K562 (cell line): Measurements from ENCODE around the gene TEX264. TPM values are rescaled to one million over a fixed set of nuclear protein-coding genes. Genes with fewer than 3 reads are reported as not detected.

Experiments
- ATAC-seq: fragments of 200-7000 bp; cut with Tn5 transposase; 3 replicates; pipeline ENCODE4 v1.9.1; 2020; ENCODE audit warnings: moderate library complexity
- BruUV-seq: library from RNA; stranded (reverse); fragments of 400-500 nt; replicated peaks from 2 replicates; lab custom pipeline; 2021; lab: Mats Ljungman, UMichigan
- CTCF ChIA-PET: fragments of 300-600 bp; formaldehyde crosslinking; extraction: SDS; loops from one replicate; lab custom pipeline; 2021; ENCODE audit warnings: low intra/inter-chr PET ratio; lab: Yijun Ruan, JAX
- POLR2A ChIA-PET: fragments of 300-600, 350-650 bp; sonication (Branson Sonifier 250); formaldehyde crosslinking; extraction: SDS; loops from one replicate; lab custom pipeline; 2021; ENCODE audit warnings: antibody characterized with exemption, inconsistent platforms; lab: Yijun Ruan, JAX
- DNase-seq, 4 experiments: peaks; one replicate each; pipeline versions ENCODE4 v3.0.0 to v3.0.0-alpha.2; 2011 to 2018; ENCODE audit warnings: low spot score in 3 of 4, mixed read lengths in 3 of 4; ENCODE audit errors: extremely low read depth in 1 of 4
- FAIRE-seq: peaks from 2 replicates; lab custom pipeline; 2011; peaks lifted over from hg19 to GRCh38; lab: Jason Lieb, UNC
- H2AFZ ChIP-seq: 2 replicates; pipeline ENCODE4 v1.6.0; 2011; ENCODE audit warnings: low read depth, low read length, control low read depth, inconsistent platforms
- H3K27ac ChIP-seq: fragments of 200-600 bp; 3 replicates; pipeline ENCODE4 v1.8.0; 2011; ENCODE audit warnings: low read depth, mild to moderate bottlenecking, control low read depth, inconsistent platforms, low read length, moderate library complexity, mixed read lengths; ENCODE audit errors: extremely low read depth
- H3K27me3 ChIP-seq, 2 experiments: fragments of 300-600 bp in 1 of 2; 2 replicates in 1 of 2; 3 replicates in 1 of 2; pipeline versions ENCODE4 v1.6.0 to v1.8.0; 2011; ENCODE audit warnings: inconsistent platforms in 2 of 2, low read length in 2 of 2, mild to moderate bottlenecking in 1 of 2, mixed read lengths in 1 of 2, moderate library complexity in 1 of 2; ENCODE audit not compliant: control insufficient read depth in 2 of 2, insufficient read depth in 2 of 2
- H3K36me3 ChIP-seq: fragments of 300-600 bp; 3 replicates; pipeline ENCODE4 v1.8.0; 2011; ENCODE audit warnings: mild to moderate bottlenecking, low read length, inconsistent platforms; ENCODE audit not compliant: control insufficient read depth, insufficient read depth
- H3K4me1 ChIP-seq, 2 experiments: fragments of 200-600 bp in 1 of 2; replicated peaks in 1 of 2; 2 replicates in 1 of 2; 3 replicates in 1 of 2; pipeline versions ENCODE4 v1.5.1 to v1.8.0; 2011; ENCODE audit warnings: inconsistent platforms in 2 of 2, low read length in 2 of 2, mild to moderate bottlenecking in 1 of 2, mixed read lengths in 1 of 2, moderate library complexity in 1 of 2; ENCODE audit not compliant: control insufficient read depth in 2 of 2, insufficient read depth in 2 of 2
- H3K4me2 ChIP-seq: 2 replicates; pipeline ENCODE4 v1.6.1; 2011; ENCODE audit warnings: low read length, control low read depth, inconsistent platforms, mixed read lengths; ENCODE audit not compliant: insufficient read depth
- H3K4me3 ChIP-seq: fragments of 200-600 bp; sonication (generic), shearing (Covaris generic); 2 replicates; pipeline ENCODE4 v1.5.1; 2016; ENCODE audit warnings: control low read depth, inconsistent platforms
- H3K79me2 ChIP-seq: fragments of 200-600 bp; 3 replicates; pipeline ENCODE4 v1.8.0; 2011; ENCODE audit warnings: low read length, inconsistent platforms; ENCODE audit not compliant: control insufficient read depth, insufficient read depth
- H3K9ac ChIP-seq, 2 experiments: 2 replicates each; pipeline versions ENCODE4 v1.6.0 to v1.6.1; 2011; ENCODE audit warnings: low read depth in 2 of 2, low read length in 2 of 2, control low read depth in 1 of 2, inconsistent platforms in 1 of 2, mild to moderate bottlenecking in 1 of 2, mixed read lengths in 1 of 2; ENCODE audit not compliant: insufficient read depth in 1 of 2
- H3K9me1 ChIP-seq: one replicate; pipeline ENCODE4 v1.6.0; 2011; ENCODE audit warnings: inconsistent platforms, mild to moderate bottlenecking, low read length, moderate library complexity; ENCODE audit not compliant: control insufficient read depth, insufficient read depth
- H3K9me3 ChIP-seq: replicated peaks from 2 replicates; pipeline ENCODE4 v1.5.1; 2011; ENCODE audit warnings: low read depth, low read length, inconsistent platforms; ENCODE audit not compliant: control insufficient read depth, insufficient read depth
- H4K20me1 ChIP-seq: replicated peaks from 2 replicates; pipeline ENCODE4 v1.6.1; 2011; ENCODE audit warnings: low read length, inconsistent platforms, mixed read lengths; ENCODE audit not compliant: control insufficient read depth, insufficient read depth
- ARID2 ChIP-seq: fragments of 450-650 bp; IDR thresholded peaks from 2 replicates; pipeline ENCODE4 v1.6.1; 2017; ENCODE audit warnings: antibody characterized with exemption, mild to moderate bottlenecking
- CREB1 ChIP-seq, 2 experiments: sonication (generic) in 1 of 2; formaldehyde crosslinking in 1 of 2; IDR thresholded peaks; 2 replicates each; pipeline versions ENCODE4 v1.6.1 to v1.8.0; 2012 to 2022; ENCODE audit warnings: inconsistent platforms in 1 of 2, mild to moderate bottlenecking in 1 of 2, missing genetic modification reagents in 1 of 2, moderate library complexity in 1 of 2
- CREB3L1 ChIP-seq: fragments of 450-650 bp; IDR thresholded peaks from 2 replicates; pipeline ENCODE4 v1.6.1; 2014; ENCODE audit warnings: low read depth, mild to moderate bottlenecking, moderate library complexity, borderline replicate concordance
- DNMT1 ChIP-seq: fragments of 450-650 bp; IDR thresholded peaks from 2 replicates; pipeline ENCODE4 v1.6.1; 2016; ENCODE audit warnings: antibody characterized with exemption, mild to moderate bottlenecking
- HCFC1 ChIP-seq: IDR thresholded peaks from 2 replicates; pipeline ENCODE4 v1.6.1; 2012; ENCODE audit warnings: low read depth, low read length, improper control_type of control experiment
- MCM5 ChIP-seq: fragments of 450-650 bp; IDR thresholded peaks from 2 replicates; pipeline ENCODE4 v1.6.1; 2016; ENCODE audit warnings: low read depth
- MXD1 ChIP-seq: fragments of 250-450 bp; sonication (Bioruptor Pico); IDR thresholded peaks from 2 replicates; pipeline ENCODE4 v1.8.0; 2021; ENCODE audit warnings: borderline replicate concordance, mild to moderate bottlenecking, moderate library complexity; ENCODE audit not compliant: poor library complexity, severe bottlenecking
- RBFOX2 ChIP-seq: fragments of 200-400 bp; formaldehyde crosslinking; IDR thresholded peaks from 2 replicates; pipeline ENCODE4 v1.6.1; 2017; ENCODE audit warnings: low read depth, mild to moderate bottlenecking, low read length, moderate library complexity
- TARDBP ChIP-seq: fragments of 450-650 bp; IDR thresholded peaks from 2 replicates; pipeline ENCODE4 v1.6.1; 2016
- TCF7L2 ChIP-seq: fragments of 150-350 bp; IDR thresholded peaks from 2 replicates; pipeline ENCODE4 v1.6.1; 2016; ENCODE audit warnings: low read depth, mild to moderate bottlenecking, low read length, moderate library complexity
- XRCC5 ChIP-seq: fragments of 200-400 bp; formaldehyde crosslinking; IDR thresholded peaks from 2 replicates; pipeline ENCODE4 v1.6.1; 2017; ENCODE audit warnings: low read depth, mild to moderate bottlenecking, low read length
- ZFPM2 ChIP-seq: fragments of 250-450 bp; sonication (Bioruptor Pico); IDR thresholded peaks from 2 replicates; pipeline ENCODE4 v1.5.1; 2022; ENCODE audit warnings: mild to moderate bottlenecking
- ZNF354B ChIP-seq: fragments of 250-450 bp; sonication (Bioruptor Pico); IDR thresholded peaks from 2 replicates; pipeline ENCODE4 v1.4.0; 2020
- ZNF507 ChIP-seq: conservative IDR thresholded peaks from 2 replicates; pipeline ENCODE4 v1.6.1; 2017; ENCODE audit warnings: missing genetic modification characterization, missing compliant biosample characterization
- ZNF780A ChIP-seq: fragments of 250-450 bp; sonication (Bioruptor Pico); IDR thresholded peaks from 2 replicates; pipeline ENCODE4 v1.5.0; 2021; ENCODE audit warnings: mild to moderate bottlenecking
- WGBS: fragments of 100-300 bp; shearing (Covaris generic); methylation state at CpG from one replicate; pipeline ENCODE4 v1.1.6; 2016; ENCODE audit warnings: low coverage, mixed read lengths; ENCODE audit not compliant: insufficient coverage; ENCODE audit errors: missing lambda C conversion rate; 5-methylcytosine and 5-hydroxymethylcytosine counted together
- in situ Hi-C: fragments of 300-500 bp; cut with MboI; formaldehyde crosslinking; loops from 4 replicates; pipeline ENCODE4 v1.15.0; 2018; ENCODE audit warnings: inconsistent platforms, mixed read lengths
- intact Hi-C: fragments of 100-400 bp; cut with micrococcal nuclease; formaldehyde crosslinking; loops from 2 replicates; pipeline ENCODE4 v1.14.2; 2022
- polyA plus RNA-seq, 8 experiments: library from polyadenylated mRNA; depleted of rRNA in 4 of 8; stranded (reverse) in 5 of 8; unstranded in 3 of 8; fragments of >200 nt; fragmentation: Nextera tagmentation in 2 of 8; fragmentation: Illumina TruSeq in 1 of 8; extraction: Ambion mirVana in 2 of 8; extraction: Trizol in 1 of 8; gene quantifications; 2 replicates each; pipeline versions ENCODE4 v1.2.1 to v1.2.3, GENCODE V29; 2011 to 2014; ENCODE audit warnings: inconsistent platforms in 1 of 8, missing spikeins in 1 of 8
- total RNA-seq, 7 experiments: library from RNA; depleted of rRNA in 6 of 7; stranded (reverse); fragments of >200 nt in 6 of 7; fragmentation: Illumina TruSeq in 2 of 7; extraction: Trizol in 2 of 7; gene quantifications; 2 replicates each; pipeline versions ENCODE4 v1.2.1 to v1.2.3, GENCODE V29; 2011 to 2021; ENCODE audit warnings: low replicate concordance in 1 of 7

TEX264 gene
- total and polyA plus RNA-seq, 9 of the 15 experiments (the other 6 are each of a cell fraction or from before 2014, with no cell fraction given), result 4.1 to 47.0 (median 31.0) TPM

GRCh38 chr3:51678641-51679040, 7.6 kb downstream of the TEX264 start:
- H3K4me3 ChIP-seq, result no peak overlapping the region
- H3K36me3 ChIP-seq, result peaks cover 21% of the 10 kb centered on the region; the same call in 2 of the 3 replicates
- H3K27me3 ChIP-seq, result no peaks in the 10 kb centered on the region
- no peak overlapping the region for H3K27ac ChIP-seq
- in situ Hi-C loops, result loop anchor here (25.0 kb wide), 1 partner anchor 1041 kb away; no protein-coding TSS in a partner anchor
- peak overlapping the region in 1 of 2 experiments; percentile 45; a peak in 1 of 4 replicates for H3K9ac ChIP-seq
- no CpG with 5 or more reads among the region's 2 CpGs for WGBS
- ATAC-seq, result no peak
- no peak for FAIRE-seq
- H4K20me1 ChIP-seq, result peaks cover 10% of the 10 kb centered on the region; the same call in 1 of the 2 replicates
- intact Hi-C loops, result no loop called here
- H3K9me3 ChIP-seq, result no peaks in the 10 kb centered on the region
- CTCF ChIA-PET, result no interaction called here
- H2AFZ ChIP-seq, result no peak overlapping the region
- H3K79me2 ChIP-seq, result no peaks in the 10 kb centered on the region; the same call in 1 of the 3 replicates
- BruUV-seq, result no TSS peak
- DNase-seq, result no peak
- POLR2A ChIA-PET, result interaction anchor here (1.2 kb wide), 1 partner anchor 80 kb away, joined by 3 read pairs; no protein-coding TSS in a partner anchor
- no peak overlapping the region for H3K4me2 ChIP-seq
- TF ChIP-seq MXD1 (no peak), TARDBP (no peak), ARID2 (no peak)
- peaks cover 7 to 9% of the 10 kb centered on the region in 2 experiments; a peak in 4 of 5 replicates for H3K4me1 ChIP-seq
- no peaks in the 10 kb centered on the region for H3K9me1 ChIP-seq

- Histone ChIP-seq H3K9ac (peak overlapping the region in 1 of 2 experiments; percentile 55; a peak in 1 of 4 replicates), H4K20me1 (peaks cover 10% of the 10 kb centered on the region; the same call in 1 of the 2 replicates), H3K9me3 (no peaks in the 10 kb centered on the region), H3K4me2 (no peak overlapping the region), H3K27me3 (no peaks in the 10 kb centered on the region), H2AFZ (no peak overlapping the region), H3K27ac (no peak overlapping the region), H3K4me1 (peaks cover 7 to 10% of the 10 kb centered on the region in 2 experiments; a peak in 4 of 5 replicates), H3K9me1 (no peaks in the 10 kb centered on the region), H3K79me2 (no peaks in the 10 kb centered on the region; the same call in 1 of the 3 replicates), H3K36me3 (peaks cover 27% of the 10 kb centered on the region; the same call in 2 of the 3 replicates), H3K4me3 (no peak overlapping the region)
- WGBS, result 97% methylated on average over 4 of the region's 4 CpGs
- intact Hi-C loops, result no loop called here
- ChIA-PET POLR2A (no interaction called here), CTCF (no interaction called here)
- no peak for ATAC-seq
- BruUV-seq, result no TSS peak
- in situ Hi-C loops, result loop anchor here (25.0 kb wide), 1 partner anchor 1042 kb away; no protein-coding TSS in a partner anchor
- FAIRE-seq, result no peak
- no peak for DNase-seq
- TF ChIP-seq HCFC1 (no peak), ZNF354B (CRISPR knock-in tag) (no peak), TCF7L2 (no peak), DNMT1 (no peak), CREB1 (IDR thresholded peaks at IDR 0.05) (no peak), CREB1 (CRISPR knock-in tag; IDR thresholded peaks at IDR 0.05) (no peak), ZNF780A (CRISPR knock-in tag) (no peak), ZNF507 (no peak), CREB3L1 (no peak), ZFPM2 (CRISPR knock-in tag) (no peak), RBFOX2 (no peak), MCM5 (no peak), XRCC5 (no peak)
Measured at GRCh38 chr3:51679318-51679717, 8.3 kb downstream of the TEX264 start.
